Astrocyte of the cerebellum (primary cell): ENCODE measurements around the gene GGTLC2.
"Not testable (repeated sequence)": the region's sequence is repeated elsewhere in the genome, so short reads cannot be mapped to it uniquely, and the experiment has no call there.

Source experiments
- DNase-seq: peaks from one replicate; pipeline ENCODE4 v3.0.0-alpha.2; 2011; ENCODE audit warnings: low read depth
- H3K4me3 ChIP-seq: 2 replicates; pipeline ENCODE4 v1.5.1; 2011; ENCODE audit warnings: mild to moderate bottlenecking, low read depth, low read length, moderate library complexity
- in situ Hi-C: cut with HindIII; loops from 2 replicates; pipeline ENCODE4 v1.10.0; 2017; ENCODE audit warnings: low sequenced_read_pairs
- TF ChIP-seq, protein P1 (sequence below): IDR thresholded peaks from 2 replicates; pipeline ENCODE4 v1.5.1; 2012; ENCODE audit warnings: low read length, low read depth, moderate library complexity, mild to moderate bottlenecking; ENCODE audit errors: missing control alignments

Gene GGTLC2

DNA sequence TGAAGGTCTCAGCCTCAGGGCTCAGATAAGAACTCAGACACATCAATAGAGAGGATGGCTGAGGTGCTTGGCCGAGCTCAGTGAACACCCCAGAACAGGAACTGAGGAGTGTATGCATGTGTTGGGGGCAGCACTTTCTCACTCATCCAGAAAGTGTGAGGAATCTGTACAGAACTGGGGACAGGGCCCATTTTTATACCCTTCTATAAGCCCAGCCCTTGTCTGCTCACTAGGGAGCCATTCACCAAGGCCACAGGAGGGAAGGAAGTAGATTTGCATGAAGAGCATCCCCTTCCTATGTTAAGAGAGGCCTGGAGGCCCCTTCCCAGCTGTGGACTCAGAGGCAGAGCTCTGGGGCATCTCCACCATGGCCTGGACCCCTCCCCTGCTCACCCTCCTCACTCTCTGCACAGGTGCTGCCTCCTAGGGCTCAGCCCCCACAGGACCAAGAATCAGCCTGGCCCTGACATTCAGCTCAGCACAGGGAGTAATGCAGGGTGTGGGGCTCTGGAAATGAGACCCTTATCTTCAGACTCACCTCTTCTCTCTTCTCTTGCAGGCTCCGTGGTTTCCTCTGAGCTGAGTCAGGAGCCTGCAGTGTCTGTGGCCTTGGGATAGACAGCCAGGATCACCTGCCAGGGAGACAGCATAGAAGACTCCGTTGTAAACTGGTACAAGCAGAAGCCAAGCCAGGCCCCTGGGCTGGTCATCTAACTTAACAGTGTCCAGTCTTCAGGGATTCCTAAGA lies 39.9 kb upstream of the GGTLC2 start:
- TF ChIP-seq, protein P1, sequence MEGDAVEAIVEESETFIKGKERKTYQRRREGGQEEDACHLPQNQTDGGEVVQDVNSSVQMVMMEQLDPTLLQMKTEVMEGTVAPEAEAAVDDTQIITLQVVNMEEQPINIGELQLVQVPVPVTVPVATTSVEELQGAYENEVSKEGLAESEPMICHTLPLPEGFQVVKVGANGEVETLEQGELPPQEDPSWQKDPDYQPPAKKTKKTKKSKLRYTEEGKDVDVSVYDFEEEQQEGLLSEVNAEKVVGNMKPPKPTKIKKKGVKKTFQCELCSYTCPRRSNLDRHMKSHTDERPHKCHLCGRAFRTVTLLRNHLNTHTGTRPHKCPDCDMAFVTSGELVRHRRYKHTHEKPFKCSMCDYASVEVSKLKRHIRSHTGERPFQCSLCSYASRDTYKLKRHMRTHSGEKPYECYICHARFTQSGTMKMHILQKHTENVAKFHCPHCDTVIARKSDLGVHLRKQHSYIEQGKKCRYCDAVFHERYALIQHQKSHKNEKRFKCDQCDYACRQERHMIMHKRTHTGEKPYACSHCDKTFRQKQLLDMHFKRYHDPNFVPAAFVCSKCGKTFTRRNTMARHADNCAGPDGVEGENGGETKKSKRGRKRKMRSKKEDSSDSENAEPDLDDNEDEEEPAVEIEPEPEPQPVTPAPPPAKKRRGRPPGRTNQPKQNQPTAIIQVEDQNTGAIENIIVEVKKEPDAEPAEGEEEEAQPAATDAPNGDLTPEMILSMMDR = no peak
- in situ Hi-C loops = loop anchor here (10.0 kb wide), 1 partner anchor 70 kb away; no protein-coding TSS in a partner anchor
- H3K4me3 ChIP-seq = no peak overlapping the region
- DNase-seq = no peak

DNA sequence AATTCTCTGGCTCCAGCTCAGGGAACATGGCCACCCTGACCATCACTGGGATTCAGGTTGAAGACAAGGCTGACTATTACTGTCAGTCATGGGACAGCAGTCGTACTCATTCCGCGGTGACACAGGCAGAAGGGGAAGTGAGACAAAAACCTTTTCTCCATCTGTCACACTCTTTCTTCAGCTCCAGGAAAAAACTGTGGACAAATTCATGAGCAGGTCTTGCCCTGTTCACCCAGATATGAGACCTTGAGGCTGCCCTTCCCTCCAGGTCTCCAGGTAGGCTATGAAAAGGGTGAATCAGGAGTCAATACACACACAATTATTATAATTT lies 39.4 kb upstream of the GGTLC2 start:
- H3K4me3 ChIP-seq = no peak overlapping the region
- in situ Hi-C loops = loop anchor here (10.0 kb wide), 1 partner anchor 70 kb away; no protein-coding TSS in a partner anchor
- no peak for DNase-seq
- TF ChIP-seq, protein P1 = no peak

DNA sequence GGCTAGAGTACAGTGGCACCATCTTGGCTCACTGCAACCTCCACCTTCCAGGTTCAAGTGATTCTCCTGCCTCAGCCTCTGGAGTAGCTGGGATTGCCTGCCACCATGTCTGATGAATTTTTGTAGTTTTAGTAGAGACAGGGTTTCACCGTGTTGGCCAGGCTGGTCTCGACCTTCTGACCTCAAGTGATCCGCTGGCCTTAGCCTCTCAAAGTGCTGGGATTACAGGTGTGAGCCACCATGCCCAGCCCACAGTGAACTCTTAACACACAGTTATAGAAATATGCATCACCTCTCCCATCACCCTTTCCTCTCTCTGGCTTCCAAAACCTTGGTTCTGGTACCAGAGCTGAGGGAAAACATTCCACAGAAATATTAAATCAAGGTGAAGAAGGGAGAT lies 36.4 kb upstream of the GGTLC2 start:
- not testable (repeated sequence) for DNase-seq, H3K4me3 ChIP-seq
- in situ Hi-C loops = loop anchor here (10.0 kb wide), 1 partner anchor 67 kb away; no protein-coding TSS in a partner anchor

DNA sequence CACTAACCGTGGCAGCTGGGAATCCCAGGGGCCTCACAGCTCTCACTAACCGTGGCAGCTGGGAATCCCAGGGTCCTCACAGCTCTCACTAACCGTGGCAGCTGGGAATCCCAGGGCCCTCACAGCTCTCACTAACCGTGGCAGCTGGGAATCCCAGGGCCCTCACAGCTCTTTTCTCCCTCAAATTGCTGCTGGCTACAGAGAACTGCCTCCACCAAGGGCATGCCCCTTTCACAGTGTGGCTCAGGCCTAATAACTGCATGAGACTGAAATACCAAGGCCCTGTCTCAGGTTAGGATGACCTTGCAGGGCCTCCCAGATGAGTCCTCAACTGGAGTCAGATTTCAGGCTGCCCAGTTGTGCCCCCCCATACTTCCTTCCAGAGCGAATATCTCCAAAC lies 35.1 kb upstream of the GGTLC2 start:
- TF ChIP-seq, protein P1 = no peak
- H3K4me3 ChIP-seq = no peak overlapping the region
- in situ Hi-C loops = loop anchor here (10.0 kb wide), 1 partner anchor 66 kb away; no protein-coding TSS in a partner anchor
- no peak for DNase-seq

DNA sequence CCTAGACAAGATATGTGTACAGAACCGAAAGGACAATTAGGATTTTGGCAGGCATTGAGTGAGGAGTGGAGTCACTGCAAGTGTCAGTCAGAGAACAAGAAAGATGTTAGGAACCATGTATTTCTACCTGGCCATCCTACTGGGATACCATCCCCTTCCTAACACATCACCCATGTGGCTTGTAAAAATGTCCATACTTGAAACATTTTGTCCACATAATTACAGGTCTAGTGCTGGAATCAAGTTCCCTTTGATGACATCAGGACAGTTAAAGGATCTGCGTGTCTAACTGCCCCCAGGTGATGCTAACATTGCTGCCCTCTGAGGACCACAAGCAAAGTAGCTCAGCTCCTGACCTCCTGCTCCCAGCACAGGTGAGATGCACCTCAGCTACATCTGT lies 31.9 kb upstream of the GGTLC2 start:
- no peak for DNase-seq
- no peak overlapping the region for H3K4me3 ChIP-seq
- TF ChIP-seq, protein P1 = no peak
- in situ Hi-C loops = no loop called here

DNA sequence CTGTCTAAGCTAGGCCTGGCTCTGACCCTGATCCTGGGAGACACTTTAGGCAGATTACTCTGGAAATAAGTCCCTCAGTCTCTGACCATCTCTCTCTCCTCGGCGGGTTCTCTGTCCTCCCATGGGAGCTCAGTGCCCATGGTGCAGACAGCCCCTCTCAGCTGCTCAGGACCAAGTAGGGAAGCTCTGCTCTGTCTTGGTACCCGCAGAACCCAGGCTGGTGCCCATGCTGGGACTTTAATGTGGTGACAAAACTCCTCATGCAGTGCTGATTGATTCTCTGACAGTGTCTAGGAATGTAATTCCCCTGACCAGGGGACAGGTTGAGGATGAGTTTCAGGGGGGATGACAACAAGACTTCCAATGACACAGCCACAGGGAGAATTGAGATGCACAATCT lies 30.3 kb upstream of the GGTLC2 start:
- in situ Hi-C loops = no loop called here

DNA sequence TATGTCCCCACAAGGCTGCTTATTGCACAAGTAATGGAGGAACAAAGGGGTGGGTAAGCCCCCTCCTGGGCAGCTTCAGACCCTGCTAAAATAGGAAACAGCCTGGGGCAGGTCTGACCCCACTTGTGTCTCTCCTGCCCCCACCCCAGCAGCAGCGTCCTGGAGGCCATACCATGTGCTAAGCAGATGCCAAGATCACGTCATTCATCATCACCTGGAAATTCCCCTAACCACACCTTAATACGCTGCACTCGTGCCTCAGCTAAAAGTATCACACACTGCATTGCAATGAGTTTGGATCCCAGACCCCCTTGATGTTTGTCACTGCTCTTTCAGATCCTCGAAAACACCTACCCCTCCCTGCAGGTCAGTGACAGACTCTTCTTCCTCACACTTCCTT lies 27.8 kb upstream of the GGTLC2 start:
- in situ Hi-C loops = no loop called here
- DNase-seq = no peak
- TF ChIP-seq, protein P1 = no peak
- no peak overlapping the region for H3K4me3 ChIP-seq

More for the DNA sequence above, 30.3 kb upstream of the GGTLC2 start:
- TF ChIP-seq, protein P1 = no peak
- DNase-seq = no peak
- no peak overlapping the region for H3K4me3 ChIP-seq
